Stimulated activated CD4-positive, alpha-beta T cell treated with anti-CD3 and anti-CD28 coated beads, Interleukin-2, amount 100 ng/mL, for 24 hours (primary cell): Measurements from ENCODE around the gene ENO2.
A peak's percentile ranks its signal among the peaks of the same experiment; 100 is the strongest.
"Not testable (repeated sequence)": the region's sequence is repeated elsewhere in the genome, so short reads cannot be mapped to it uniquely, and the experiment has no call there.

Experiments used
- DNase-seq, 2 donors: peaks; one replicate each; pipeline ENCODE4 v3.0.0-alpha.2; 2020

ENO2 gene

DNA sequence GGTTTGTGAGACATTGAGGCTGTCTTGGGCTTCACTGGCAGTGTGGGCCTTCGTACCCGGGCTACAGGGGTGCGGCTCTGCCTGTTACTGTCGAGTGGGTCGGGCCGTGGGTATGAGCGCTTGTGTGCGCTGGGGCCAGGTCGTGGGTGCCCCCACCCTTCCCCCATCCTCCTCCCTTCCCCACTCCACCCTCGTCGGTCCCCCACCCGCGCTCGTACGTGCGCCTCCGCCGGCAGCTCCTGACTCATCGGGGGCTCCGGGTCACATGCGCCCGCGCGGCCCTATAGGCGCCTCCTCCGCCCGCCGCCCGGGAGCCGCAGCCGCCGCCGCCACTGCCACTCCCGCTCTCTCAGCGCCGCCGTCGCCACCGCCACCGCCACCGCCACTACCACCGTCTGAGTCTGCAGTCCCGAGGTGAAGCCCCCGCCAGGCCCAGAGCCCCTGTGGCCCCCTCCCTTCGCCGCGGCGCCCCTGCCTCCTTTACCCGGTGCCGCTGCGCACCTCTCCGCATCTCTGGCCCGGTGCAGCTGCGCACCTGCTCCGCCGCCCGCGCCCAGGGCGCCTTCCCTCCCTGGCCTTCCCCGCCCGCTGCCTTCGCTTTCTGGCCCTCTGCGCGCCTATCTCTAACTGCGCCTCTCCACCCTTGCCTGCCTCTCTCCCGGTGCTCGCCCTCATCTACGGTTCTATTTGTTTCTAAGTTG is at the start of gene ENO2:
Gene ENO2 (plus strand): TSS at position 335 of the 701 bp plus-strand sequence. CDS start 1,253 bp downstream, outside the sequence.
- peak; percentile 84 to 85 for DNase-seq

DNA sequence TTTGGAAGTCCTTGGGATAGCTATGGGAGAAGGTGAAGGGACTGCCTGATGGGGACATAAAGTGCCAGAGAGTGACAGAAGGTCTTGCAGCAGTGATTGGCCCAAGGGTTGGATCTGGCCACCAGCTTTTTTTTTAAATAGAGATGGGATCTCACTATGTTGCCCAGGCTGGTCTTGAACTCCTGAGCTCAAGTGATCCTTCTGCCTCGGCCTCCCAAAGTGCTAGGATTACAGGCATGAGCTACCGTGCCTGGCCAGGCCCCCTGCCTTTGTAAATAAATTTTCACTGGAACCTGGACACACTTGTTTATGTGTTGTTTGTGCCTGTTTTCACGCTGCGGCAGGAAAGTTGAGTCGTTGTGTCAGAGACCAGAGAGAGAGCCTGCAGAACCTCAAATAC is 49.1 kb upstream of the ENO2 start:
- DNase-seq, result not testable (repeated sequence)

DNA sequence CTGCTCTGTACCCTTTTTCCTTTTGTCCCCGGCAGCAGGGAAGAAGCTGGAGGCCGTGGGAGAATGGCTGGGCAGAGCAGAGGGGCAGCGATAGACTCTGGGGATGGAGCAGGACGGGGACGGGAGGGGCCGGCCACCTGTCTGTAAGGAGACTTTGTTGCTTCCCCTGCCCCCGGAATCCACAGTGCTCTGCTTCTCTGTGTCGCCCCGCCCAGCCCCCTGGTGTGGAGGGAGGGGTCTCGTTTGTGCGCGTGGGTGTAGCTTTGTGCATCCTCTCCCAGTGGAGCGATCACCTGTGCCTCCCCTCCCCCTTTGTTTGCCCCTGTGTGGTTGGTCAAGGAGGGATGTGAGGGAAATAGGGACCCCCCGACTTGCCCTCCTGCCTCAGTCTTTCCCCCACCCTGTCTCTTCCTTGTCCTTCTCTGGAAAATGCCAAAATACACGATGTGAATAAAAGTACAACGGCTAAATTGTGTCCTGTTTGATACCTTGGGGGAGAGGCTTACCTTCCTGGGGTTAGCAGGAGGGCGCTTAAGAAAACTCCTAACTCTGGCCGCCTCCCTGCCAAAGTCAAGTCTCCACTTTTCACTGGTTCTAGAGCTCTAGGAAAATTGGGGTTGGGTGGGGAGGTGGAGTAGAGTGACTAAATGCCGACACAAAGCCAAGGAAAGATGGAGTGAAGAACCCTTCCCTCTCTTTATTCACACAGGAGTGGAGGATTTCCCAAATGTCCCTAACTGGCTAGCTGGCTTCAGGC is 48.0 kb upstream of the ENO2 start:
- DNase-seq, result no peak

DNA sequence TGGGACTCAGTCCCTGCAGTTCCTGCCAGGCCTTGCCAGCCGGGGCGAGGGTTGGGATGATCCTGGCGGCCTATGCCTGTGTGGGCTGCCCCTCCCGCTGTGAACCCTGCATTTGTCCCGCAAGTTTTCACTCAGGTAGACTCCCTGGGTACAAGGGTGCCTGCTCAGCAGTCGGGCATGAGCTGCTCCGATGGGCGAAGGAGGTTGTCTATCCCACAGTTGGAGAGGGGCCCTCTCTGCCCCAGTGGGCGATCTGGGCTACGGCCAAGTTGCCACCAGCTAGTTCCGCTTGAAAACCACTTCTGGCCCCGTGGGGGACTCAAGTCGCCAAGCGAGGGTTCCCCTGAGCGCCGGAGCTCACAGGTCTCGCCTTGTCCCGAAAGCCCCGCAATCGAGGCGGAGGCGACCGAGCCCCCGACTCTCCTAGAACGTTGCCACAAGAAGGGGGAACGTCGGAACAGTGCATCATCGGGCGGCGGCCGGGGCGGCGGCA is 47.4 kb upstream of the ENO2 start:
- DNase-seq, result no peak

DNA sequence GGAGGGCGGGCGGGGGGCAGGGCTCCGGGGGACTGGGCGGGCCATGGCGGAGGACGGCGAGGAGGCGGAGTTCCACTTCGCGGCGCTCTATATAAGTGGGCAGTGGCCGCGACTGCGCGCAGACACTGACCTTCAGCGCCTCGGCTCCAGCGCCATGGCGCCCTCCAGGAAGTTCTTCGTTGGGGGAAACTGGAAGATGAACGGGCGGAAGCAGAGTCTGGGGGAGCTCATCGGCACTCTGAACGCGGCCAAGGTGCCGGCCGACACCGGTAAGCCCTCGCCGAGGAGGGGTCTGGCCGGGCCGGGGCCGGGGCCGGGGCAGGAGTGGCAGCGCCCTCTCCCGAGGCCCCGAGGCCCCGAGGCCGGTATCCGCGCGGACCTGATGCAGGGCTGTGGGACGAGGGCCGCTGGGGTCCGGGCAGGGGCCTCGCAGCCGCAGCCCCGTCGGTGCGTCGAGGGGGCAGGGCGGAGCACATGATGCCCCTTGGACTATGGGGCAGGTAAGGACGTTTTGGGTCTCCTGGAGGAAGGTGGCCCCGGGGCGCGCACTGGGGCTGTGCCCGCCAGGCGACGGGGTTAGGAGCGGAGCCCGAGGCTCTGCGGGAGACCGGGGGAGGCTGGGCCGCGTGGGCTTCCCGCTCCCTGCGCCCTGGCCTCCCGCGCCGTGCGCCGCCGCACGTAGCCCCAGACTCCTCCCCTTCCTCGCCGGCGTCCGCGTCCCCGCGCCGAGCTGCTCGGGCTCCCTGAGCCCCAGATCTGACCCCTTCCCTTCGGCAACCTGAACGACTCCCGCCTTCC is 46.8 kb upstream of the ENO2 start, which contains the start of gene TPI1:
Gene TPI1 (plus strand): TSS at position 119 of the 798 bp plus-strand sequence. CDS start 36 bp downstream, at position 155.
- DNase-seq, result peak; percentile 80 to 83

DNA sequence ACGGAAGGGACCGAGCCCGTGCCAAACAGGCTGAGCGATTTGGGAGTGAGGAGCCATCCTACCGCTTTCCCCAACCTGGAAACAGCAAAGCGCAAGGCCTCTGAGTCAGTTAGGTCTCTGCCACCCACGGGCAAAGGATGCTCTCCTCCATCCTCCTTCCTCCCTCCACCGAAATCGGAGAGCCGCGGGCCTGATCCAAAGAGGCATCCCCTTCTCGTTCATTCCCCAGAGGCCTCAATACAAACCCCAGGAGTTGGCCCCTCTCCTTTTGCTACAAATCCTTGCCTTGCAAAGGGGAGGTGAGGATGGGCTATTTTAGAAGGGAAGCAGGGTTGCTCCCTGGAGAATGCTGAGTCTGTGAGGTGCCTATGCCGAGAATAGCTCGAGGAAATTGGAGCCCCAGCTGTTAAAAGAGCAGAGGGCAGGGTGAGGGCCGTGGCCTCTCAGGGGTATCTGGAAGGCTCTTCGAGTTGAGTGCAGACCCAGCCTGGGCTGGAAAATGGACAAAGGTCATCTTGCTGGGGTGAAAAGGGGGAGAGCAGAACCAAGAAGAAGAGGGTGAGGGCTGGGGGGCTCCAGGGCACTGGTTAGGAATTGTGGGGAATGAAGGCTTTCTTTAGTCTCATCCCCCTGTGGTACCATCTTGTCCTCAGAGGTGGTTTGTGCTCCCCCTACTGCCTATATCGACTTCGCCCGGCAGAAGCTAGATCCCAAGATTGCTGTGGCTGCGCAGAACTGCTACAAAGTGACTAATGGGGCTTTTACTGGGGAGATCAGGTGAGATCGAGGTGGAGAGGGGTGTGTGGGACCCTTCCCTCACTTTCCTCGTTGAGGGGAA is 46.0 kb upstream of the ENO2 start:
- peak in 1 of 2 donors; percentile 24 for DNase-seq

DNA sequence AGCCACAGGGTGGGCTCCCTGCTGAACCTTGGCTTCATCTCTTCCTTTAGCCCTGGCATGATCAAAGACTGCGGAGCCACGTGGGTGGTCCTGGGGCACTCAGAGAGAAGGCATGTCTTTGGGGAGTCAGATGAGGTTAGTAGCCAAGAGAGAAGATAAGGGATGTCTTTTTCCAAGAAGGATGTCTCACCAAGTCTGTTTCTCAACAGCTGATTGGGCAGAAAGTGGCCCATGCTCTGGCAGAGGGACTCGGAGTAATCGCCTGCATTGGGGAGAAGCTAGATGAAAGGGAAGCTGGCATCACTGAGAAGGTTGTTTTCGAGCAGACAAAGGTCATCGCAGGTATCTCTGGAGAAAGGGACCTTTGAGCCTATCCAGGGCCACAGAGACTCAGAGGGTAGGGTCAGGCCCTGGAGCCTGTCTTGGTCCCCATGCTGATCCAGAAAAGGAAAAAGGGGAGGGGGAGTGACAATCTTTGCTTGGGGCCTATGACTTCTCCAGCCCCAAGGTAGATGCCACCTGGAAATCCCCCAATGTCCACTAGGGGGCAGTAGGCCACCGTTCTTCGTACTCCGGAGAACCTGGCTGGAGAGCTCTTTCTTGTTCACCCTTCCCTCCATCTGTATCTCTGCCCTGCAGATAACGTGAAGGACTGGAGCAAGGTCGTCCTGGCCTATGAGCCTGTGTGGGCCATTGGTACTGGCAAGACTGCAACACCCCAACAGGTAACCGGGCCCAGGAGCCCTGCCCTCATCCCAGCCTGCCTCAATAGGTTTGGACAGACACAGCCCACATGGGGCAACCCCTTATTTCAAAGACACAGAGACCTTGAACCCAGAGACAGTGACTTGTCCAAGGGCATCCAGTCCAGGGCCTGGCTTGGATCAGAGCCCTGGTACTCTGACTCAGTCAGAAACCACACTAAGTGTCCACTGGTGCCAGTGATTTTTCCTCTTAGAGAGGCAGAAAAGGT is 45.0 kb upstream of the ENO2 start:
- DNase-seq, result peak; percentile 84 to 88

DNA sequence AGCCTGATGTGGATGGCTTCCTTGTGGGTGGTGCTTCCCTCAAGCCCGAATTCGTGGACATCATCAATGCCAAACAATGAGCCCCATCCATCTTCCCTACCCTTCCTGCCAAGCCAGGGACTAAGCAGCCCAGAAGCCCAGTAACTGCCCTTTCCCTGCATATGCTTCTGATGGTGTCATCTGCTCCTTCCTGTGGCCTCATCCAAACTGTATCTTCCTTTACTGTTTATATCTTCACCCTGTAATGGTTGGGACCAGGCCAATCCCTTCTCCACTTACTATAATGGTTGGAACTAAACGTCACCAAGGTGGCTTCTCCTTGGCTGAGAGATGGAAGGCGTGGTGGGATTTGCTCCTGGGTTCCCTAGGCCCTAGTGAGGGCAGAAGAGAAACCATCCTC is 44.1 kb upstream of the ENO2 start:
- not testable (repeated sequence) for DNase-seq

DNA sequence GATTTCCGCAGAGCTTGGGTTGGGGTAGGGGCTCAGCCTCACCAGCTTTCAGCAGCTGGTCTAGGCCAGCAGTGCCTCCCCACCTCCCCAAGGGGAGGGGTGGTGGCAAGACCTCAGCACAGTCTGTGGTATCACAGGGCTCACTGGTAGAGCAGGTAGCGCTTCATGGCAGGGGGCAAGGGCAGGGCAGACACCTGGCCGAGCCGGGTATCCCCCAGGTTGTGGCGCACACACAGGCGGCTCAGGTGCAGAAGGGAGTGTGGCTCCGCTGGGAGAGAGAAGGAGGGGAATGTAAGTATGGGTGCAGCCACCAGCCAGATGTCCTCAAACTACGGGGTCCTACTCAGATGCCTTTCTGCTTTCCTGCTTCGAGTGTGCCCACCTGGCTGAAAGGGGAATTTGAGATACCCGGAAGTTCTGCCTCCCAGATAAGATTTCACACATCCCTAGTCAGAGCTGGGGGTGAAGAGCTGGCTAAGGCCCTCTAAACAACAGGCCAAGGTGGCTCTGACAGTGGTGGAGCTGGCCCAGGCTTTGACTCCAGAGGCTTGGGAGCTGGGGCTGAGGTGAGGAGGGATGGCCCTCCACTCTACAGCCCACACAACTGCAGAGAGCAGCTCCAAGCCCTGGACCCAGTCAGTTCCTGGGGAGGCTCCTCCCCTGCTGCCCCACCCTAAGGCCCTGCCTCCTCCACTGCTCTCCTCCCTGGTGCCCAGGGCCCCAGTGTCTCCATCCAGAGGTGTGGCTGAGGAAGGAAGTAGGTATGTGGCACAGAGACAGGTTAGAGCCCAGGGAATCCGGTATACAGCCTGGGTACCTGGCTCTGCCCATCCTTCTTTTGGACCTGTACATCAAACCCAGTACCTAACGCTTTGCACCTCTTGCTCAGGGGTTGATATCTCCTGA is 43.1 kb upstream of the ENO2 start:
- peak; percentile 37 to 66 for DNase-seq

DNA sequence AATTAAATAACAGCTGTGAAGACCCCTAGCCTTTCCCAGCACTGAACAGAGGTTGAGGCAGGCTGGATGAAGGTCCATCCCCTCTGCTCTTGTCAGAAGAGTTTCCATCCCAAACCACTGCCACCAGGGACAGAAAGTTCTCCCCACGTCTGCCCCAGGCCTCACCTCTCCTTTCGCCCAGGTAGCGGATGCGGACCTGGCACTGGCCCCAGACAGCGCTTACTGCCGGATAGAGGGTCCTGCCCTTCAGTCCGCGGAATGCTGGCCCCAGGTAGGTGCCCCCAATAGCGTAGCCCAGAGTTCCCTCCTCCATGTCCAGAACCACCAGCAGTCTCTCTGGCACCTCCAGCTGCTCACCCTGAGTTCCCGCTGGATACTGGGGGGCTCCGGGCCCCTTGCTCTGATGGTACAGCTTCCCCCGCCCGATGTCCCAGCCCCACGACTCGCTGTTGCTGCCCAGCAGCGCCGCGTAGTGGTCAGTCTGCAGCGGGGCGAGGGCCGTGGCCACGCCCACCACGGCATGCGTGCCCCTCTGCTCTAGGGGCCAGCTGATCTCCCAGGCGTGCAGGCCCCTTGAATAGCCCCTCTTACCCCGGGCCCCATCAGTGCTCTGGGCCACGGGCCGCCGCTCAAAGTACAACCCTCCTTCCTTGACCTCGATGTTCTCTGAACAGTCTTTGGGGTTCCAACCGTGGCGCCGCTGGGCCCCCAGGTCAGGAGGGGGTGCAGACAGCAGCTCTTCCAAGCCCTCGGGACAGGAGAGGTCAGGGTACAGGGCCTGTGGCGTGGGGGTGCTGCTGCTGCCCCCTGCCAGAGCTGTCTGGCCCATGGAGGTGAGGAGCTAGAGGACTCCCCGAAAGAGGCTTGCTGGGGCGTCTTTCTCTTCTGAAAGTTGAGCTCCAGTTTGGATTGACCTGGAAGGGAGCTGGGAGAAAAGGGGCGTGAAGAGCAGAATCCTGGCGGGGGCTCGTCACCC is 42.0 kb upstream of the ENO2 start:
- DNase-seq, result peak; percentile 88 to 90

DNA sequence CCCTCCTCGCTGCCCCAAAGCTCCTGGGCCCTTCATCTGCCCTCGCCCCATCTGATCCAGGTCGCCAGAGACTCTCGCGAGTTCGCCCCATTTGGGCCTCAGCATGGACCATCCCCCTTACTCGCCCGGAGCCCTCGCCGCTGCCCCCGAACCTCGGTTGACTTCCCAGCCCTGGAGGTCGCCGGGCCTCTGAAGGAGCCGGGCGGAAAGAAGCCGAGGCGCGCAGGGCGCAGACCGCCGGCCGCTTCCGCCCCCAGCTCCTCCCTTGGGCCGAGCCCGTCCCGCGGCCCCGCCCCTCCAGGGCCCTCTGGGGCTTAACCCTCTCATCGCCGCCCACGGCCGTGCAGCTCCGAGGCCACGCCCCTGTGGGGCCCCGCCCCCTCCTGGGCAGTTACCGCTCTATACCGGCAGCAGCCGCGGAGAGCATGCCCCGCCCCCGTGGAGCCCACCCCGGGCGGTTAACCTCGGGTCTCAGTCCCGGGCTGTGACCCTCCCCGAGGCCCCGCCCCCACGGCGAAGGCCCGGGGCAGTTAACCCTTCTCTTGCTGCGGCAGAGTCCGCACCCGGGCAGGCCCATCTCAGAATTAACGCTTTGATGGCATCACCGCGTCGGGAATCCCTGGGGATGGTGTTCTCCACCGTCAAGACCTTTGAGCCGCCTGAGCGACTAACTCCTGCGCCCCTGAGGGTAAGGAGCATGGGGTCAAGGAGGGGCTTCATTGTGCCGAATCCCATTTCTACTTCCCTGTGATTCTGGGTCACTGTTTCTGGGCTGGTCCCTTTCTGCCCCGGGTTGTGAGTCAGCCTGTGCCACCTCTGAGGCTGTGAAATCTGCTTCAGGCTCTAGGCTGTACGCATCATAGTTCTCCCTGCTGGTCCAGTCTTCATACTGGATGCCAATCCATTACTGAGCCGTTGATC is 41.0 kb upstream of the ENO2 start, which contains the start of gene SPSB2:
Gene SPSB2 (minus strand): TSS at position 210 of the 921 bp plus-strand sequence. CDS start 402 bp downstream, outside the sequence.
- DNase-seq, result peak; percentile 100

DNA sequence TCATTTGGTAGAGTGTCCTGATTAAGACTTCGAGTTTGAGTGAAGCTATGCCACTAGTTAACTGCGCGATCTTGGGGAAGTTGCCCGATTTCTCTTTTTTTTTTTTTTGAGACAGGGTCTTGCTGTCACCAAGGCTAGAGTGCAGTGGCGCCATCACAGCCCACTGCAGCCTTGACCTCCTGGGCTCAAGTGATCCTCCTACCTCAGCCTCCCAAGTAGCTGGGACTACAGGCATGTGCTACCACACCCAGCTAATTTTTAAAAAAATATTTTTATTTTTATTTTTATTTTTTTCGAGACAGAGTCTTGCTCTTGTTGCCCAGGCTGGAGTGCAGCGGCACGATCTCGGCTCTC is 40.4 kb upstream of the ENO2 start:
- not testable (repeated sequence) for DNase-seq

DNA sequence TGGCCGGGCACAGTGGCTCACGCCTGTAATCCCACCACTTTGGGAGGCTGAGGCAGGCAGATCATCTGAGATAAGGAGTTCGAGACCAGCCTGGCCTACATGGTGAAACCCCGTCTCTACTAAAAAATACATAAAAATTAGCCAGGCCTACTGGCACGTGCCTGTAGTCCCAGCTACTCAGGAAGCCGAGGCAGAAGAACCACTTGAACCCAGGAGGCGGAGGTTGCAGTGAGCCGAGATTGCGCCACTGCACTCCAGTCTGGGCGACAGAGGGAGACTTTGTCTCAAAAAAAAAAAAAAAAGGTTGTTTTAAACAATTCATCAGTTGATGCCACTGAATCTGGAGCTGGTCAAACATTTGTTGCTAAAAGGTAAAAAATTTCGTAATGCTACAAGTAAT is 34.6 kb upstream of the ENO2 start:
- not testable (repeated sequence) for DNase-seq

DNA sequence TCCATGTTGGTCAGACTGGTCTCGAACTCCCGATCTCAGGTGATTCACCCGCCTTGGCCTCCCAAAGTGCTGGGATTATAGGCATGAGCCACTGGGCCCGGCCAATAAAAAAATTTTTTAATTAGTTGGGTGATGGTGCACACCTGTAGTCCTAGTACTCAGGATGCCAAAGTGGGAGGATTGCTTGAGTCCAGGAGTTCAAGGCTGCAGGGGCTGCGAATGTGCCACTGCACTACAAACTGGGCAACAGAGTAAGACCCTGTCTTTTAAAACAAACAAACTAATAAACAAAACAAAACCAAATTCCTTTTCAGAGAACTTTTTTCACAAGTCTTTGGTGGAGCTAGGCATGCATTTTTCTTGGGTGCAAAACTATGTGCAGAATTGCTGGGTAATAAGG is 31.1 kb upstream of the ENO2 start:
- no peak for DNase-seq

DNA sequence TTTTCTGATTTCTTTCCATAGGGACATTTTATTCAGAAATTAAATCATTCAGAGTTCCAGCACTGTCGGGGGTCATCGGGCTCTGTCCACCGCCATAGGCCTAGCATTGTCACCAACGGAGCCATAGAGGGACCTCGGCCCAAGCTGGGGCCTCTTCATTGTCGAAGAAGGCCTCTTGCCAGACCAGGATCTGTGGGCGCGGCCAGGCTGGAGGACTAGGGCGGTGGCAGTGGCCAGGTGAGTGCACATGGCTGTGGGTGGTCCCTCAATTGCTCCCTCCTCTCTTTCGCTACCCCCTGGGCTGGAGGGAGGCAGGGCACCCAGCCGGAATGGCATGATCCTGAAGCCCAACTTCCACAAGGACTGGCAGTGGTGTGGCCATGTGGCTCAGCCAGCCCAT is 30.7 kb upstream of the ENO2 start:
- DNase-seq, result no peak

DNA sequence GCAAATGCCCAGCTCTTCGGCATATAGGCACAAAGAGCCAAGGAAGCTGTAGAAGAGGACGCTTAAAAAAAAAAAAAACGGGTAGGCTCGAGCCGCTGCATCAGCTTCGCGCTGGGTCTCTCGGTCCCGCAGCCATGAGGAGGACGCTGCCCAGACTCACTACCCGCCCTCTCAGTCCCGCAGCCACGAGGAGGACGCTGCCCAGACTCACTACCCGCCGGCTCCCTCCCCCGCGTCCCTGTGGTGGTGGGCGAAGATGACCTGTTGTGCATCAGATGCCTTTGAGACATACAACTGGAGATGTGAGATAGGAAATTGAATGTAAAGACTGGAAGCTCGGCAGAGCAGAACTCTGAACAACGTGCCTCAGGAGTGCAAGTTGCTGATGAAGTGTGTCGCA is 29.8 kb upstream of the ENO2 start:
- no peak for DNase-seq
